Neural crest cell (in vitro differentiated cells): ENCODE measurements around the gene RGS2. TPM values are rescaled to one million over a fixed set of nuclear protein-coding genes. Genes with fewer than 3 reads are reported as not detected.

Experiments
- DNase-seq: peaks from one replicate; pipeline ENCODE4 v3.0.0; 2021; ENCODE audit warnings: low read depth, mixed read lengths, low spot score
- H3K27ac Mint-ChIP-seq: one replicate; pipeline ENCODE4 v1.8.0; 2021; ENCODE audit warnings: mild to moderate bottlenecking, mixed read lengths; ENCODE audit not compliant: unreplicated experiment
- H3K27me3 Mint-ChIP-seq: 2 replicates; pipeline ENCODE4 v1.8.0; 2021; ENCODE audit warnings: low read depth, mild to moderate bottlenecking, mixed read lengths
- H3K36me3 Mint-ChIP-seq: 2 replicates; pipeline ENCODE4 v1.8.0; 2021; ENCODE audit warnings: low read depth, mild to moderate bottlenecking, mixed read lengths
- H3K4me1 Mint-ChIP-seq: 2 replicates; pipeline ENCODE4 v1.8.0; 2021; ENCODE audit warnings: mixed read lengths
- H3K4me3 Mint-ChIP-seq: one replicate; pipeline ENCODE4 v1.8.0; 2021; ENCODE audit warnings: mild to moderate bottlenecking, mixed read lengths
- H3K9me3 Mint-ChIP-seq: 2 replicates; pipeline ENCODE4 v1.8.0; 2021; ENCODE audit warnings: mixed read lengths
- total RNA-seq: library from RNA; stranded (reverse); gene quantifications from 2 replicates; pipeline ENCODE4 v1.2.1, GENCODE V29; 2021
- TF ChIP-seq, protein P1 (sequence below): fragments of 200-600 bp; sonication (generic); conservative IDR thresholded peaks from 2 replicates; pipeline ENCODE4 v1.5.0; 2021; ENCODE audit warnings: antibody characterized with exemption, mild to moderate bottlenecking

RGS2 gene
- total RNA-seq, 1 donor from 2014 or later = 12.3 TPM

DNA sequence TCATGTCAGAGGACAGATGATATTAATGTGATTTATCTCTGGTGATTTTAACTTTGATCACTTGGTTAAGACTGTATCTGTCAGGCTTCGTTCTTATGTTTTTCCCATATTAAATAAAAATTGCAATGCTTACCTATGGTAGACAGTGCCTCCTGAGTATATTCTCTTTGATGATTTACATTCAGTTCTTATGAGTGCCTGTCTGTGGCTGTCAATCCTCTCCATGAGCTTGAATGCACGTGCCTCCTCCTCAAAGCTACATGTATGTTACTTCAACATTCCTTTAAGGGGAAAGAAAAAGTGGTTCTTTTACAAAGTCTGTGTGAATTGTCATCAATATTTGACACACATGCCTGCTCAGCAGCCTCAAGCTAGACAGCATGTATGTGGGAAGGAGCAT, 44.2 kb upstream of the RGS2 start:
- TF ChIP-seq, protein P1, sequence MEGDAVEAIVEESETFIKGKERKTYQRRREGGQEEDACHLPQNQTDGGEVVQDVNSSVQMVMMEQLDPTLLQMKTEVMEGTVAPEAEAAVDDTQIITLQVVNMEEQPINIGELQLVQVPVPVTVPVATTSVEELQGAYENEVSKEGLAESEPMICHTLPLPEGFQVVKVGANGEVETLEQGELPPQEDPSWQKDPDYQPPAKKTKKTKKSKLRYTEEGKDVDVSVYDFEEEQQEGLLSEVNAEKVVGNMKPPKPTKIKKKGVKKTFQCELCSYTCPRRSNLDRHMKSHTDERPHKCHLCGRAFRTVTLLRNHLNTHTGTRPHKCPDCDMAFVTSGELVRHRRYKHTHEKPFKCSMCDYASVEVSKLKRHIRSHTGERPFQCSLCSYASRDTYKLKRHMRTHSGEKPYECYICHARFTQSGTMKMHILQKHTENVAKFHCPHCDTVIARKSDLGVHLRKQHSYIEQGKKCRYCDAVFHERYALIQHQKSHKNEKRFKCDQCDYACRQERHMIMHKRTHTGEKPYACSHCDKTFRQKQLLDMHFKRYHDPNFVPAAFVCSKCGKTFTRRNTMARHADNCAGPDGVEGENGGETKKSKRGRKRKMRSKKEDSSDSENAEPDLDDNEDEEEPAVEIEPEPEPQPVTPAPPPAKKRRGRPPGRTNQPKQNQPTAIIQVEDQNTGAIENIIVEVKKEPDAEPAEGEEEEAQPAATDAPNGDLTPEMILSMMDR = no peak
- no peak overlapping the region for H3K4me3 Mint-ChIP-seq
- H3K36me3 Mint-ChIP-seq = no peaks in the 10 kb centered on the region
- no peaks in the 10 kb centered on the region for H3K9me3 Mint-ChIP-seq
- H3K27ac Mint-ChIP-seq = no peak overlapping the region
- H3K4me1 Mint-ChIP-seq = peaks cover 5% of the 10 kb centered on the region
- no peaks in the 10 kb centered on the region for H3K27me3 Mint-ChIP-seq
- no peak for DNase-seq

DNA sequence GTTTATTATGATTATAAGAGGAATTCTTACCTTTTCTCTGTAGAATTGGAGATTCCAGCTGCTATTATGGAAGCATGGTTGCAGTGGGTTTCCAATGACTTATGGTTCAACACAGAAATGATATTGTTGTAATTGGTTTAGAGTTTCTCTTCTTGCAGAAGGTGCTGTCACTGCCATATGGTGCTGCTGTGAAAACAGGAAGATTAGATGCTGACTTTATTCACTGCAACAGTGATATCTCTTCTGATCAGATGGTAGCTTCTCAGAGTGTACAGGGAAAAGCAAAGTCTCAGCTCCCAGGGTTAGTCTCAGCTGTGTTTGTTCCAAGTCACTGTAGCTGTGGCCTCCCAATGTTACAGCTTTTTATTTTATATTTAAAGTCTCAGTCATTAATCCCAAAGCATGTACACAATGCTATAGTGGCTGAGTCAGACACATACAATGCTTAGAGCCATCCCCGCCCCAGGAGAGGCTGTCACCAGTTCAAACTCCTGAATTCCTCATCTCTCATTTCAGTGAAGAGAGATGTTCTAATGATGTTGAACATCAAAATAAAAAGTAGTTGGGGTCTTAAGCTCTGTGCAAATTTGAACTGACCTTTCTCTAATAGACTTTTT, 42.7 kb upstream of the RGS2 start:
- no peak overlapping the region for H3K27ac Mint-ChIP-seq
- no peak overlapping the region for H3K4me3 Mint-ChIP-seq
- no peaks in the 10 kb centered on the region for H3K27me3 Mint-ChIP-seq
- peaks cover 5% of the 10 kb centered on the region for H3K4me1 Mint-ChIP-seq
- no peak for DNase-seq
- H3K9me3 Mint-ChIP-seq = no peaks in the 10 kb centered on the region
- H3K36me3 Mint-ChIP-seq = no peaks in the 10 kb centered on the region
- TF ChIP-seq, protein P1 = no peak

DNA sequence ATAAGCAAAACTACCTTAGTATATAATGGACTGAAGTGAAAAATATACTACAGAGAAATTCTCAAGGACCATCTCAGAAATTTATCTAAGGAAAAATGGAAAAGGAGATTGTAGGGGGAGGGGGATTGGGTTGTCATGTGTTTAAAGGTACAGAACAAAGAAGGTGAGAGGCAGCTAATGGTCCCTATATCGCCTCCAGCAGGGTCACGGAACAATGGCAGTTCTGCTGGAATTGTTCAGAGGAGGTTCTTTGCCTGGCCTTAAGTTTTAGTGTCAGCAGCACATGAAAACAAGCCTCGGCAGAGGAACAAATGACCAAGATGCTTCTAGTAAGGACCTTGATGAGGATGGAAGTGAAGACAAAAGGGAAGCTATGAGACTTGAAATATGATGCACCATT, 42.0 kb upstream of the RGS2 start:
- TF ChIP-seq, protein P1 = no peak
- Mint-ChIP-seq H3K27me3 (no peaks in the 10 kb centered on the region), H3K4me1 (peaks cover 5% of the 10 kb centered on the region), H3K36me3 (no peaks in the 10 kb centered on the region), H3K9me3 (no peaks in the 10 kb centered on the region), H3K27ac (no peak overlapping the region), H3K4me3 (no peak overlapping the region)
- DNase-seq = no peak

DNA sequence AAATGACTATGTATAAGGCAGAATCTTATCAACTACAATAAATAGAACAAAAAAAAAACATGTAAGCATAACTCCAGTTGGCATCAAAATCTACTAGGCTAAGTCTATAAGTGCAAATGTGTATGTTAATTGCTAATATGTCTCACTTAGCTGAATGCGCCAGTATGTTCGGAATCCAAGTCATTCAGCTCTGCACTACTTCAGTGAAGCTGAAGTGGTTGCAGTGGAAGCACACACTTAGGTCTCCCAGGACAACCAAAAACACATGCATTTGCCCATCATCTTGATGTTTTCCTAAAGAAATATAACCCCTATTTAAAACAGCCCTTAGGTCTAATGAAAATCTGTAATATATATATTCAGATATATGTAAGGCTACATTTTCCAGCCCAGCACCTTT, 41.0 kb upstream of the RGS2 start:
- Mint-ChIP-seq H3K4me3 (no peak overlapping the region), H3K4me1 (peaks cover 5% of the 10 kb centered on the region), H3K27ac (no peak overlapping the region), H3K36me3 (no peaks in the 10 kb centered on the region), H3K27me3 (no peaks in the 10 kb centered on the region), H3K9me3 (no peaks in the 10 kb centered on the region)
- TF ChIP-seq, protein P1 = no peak
- DNase-seq = no peak

DNA sequence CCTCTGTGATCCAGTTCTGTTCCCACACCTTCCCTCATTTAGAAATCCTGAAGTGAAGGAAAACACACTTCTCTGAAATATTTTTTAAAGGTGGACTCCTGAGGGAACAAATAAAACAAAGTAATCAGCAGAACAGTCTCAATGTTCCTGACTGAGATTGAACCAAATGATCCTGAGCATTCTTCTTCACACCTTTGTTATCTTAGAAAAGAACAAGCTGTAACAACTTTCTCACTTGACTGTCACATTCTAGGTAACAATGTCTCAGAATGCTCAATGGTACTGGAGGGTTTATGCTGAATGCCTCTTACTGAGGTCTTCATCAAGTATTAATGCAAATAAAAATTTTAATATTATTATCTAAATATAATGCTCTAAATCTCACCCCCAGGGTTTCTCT, 40.4 kb upstream of the RGS2 start:
- Mint-ChIP-seq H3K4me1 (peaks cover 5% of the 10 kb centered on the region), H3K4me3 (no peak overlapping the region), H3K36me3 (no peaks in the 10 kb centered on the region), H3K27me3 (no peaks in the 10 kb centered on the region), H3K9me3 (no peaks in the 10 kb centered on the region), H3K27ac (no peak overlapping the region)
- no peak for DNase-seq
- TF ChIP-seq, protein P1 = no peak
